ENCODE measurements around the gene SCFD2. TPM values are rescaled to one million over a fixed set of nuclear protein-coding genes. Genes with fewer than 3 reads are reported as not detected.

SCFD2 gene
- polyA plus RNA-seq, 1 donor, result 8.2 TPM

DNA sequence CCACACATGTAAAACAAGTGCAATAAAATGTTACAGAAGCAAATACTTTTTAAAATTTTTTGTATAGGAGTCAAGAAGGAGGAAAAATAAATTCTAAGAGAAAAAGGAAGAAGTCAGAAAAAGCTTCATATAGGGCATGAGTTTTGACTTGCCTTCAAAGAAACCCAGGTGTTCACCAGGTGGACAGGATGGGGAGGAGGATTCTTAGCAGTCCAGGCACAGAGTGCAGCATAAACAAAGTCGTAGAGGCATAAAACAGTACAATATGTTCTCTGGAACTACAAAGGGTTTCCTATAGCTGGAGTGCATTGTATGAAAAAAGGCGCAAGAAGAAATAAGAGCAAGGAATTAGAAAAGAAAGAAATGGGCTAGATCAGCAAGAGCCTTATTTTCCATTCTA lies 1.9 kb upstream of the SCFD2 start:
- Histone ChIP-seq H3K27ac (ENCODE audit: low read length) (no peak overlapping the region), H3K4me1 (ENCODE audit: control insufficient read depth, insufficient read depth, low read length) (no peaks in the 10 kb centered on the region), H3K36me3 (ENCODE audit: control insufficient read depth, insufficient read depth, low read length) (no peaks in the 10 kb centered on the region), H3K27me3 (ENCODE audit: control insufficient read depth, insufficient read depth, low read length) (no peaks in the 10 kb centered on the region), H3K9me3 (ENCODE audit: control insufficient read depth, low read depth, low read length) (no peaks in the 10 kb centered on the region), H3K4me3 (ENCODE audit: low read length) (no peak overlapping the region)
- DNase-seq, result no peak
- 90% methylated on average over 2 of the region's 2 CpGs for WGBS (ENCODE audit: insufficient coverage, low lambda C conversion rate)

DNA sequence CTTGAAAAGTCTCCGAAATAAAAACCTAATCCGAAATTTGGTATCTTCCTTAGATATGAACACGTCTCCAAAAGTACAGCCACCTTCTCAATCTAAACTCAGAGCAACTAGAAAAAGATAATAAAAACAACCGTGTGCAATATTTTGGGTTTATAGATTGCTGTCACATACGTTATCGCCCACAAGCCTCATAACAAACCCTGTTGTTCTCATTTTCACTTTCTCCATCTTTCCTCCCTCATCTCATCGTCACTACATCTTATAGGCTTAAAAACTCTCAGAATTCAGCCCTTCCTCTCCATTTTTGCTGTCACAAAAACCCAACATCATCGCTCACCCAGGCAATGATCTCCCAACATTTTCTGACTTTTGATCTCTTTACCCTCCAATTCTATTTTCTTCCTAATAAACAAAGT lies 448 bp upstream of the SCFD2 start:
- no peaks in the 10 kb centered on the region for H3K27me3 ChIP-seq (ENCODE audit: control insufficient read depth, insufficient read depth, low read length)
- no peak for DNase-seq
- H3K9me3 ChIP-seq (ENCODE audit: control insufficient read depth, low read depth, low read length), result no peaks in the 10 kb centered on the region
- no peaks in the 10 kb centered on the region for H3K36me3 ChIP-seq (ENCODE audit: control insufficient read depth, insufficient read depth, low read length)
- H3K4me3 ChIP-seq (ENCODE audit: low read length), result peak overlapping the region; percentile 94
- H3K27ac ChIP-seq (ENCODE audit: low read length), result peak overlapping the region; percentile 46
- no peaks in the 10 kb centered on the region for H3K4me1 ChIP-seq (ENCODE audit: control insufficient read depth, insufficient read depth, low read length)
- WGBS (ENCODE audit: insufficient coverage, low lambda C conversion rate), result 63% methylated on average over 2 of the region's 8 CpGs

DNA sequence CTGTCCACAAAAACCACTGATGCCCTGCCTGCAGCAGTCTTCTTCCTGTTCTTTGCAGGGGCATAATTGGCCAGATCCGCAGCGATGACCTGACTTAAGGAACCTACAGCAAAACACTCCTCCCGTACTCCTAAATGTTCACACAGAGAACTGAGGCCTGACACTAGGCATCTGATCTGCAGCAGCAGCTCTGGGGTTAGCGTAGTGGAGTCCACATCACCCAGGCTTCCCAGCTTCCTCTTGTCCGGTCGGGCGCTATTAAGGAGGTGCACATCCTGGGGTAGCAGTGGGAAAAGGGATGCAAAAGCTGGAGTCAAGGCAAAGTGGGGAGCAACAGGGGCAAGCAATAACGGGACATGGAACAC lies 758 bp downstream of the SCFD2 start:
- Histone ChIP-seq H3K36me3 (ENCODE audit: control insufficient read depth, insufficient read depth, low read length) (no peaks in the 10 kb centered on the region), H3K27ac (ENCODE audit: low read length) (peak overlapping the region; percentile 45), H3K9me3 (ENCODE audit: control insufficient read depth, low read depth, low read length) (no peaks in the 10 kb centered on the region), H3K4me3 (ENCODE audit: low read length) (peak overlapping the region; percentile 94), H3K27me3 (ENCODE audit: control insufficient read depth, insufficient read depth, low read length) (no peaks in the 10 kb centered on the region), H3K4me1 (ENCODE audit: control insufficient read depth, insufficient read depth, low read length) (no peaks in the 10 kb centered on the region)
- DNase-seq, result peak in 1 of 2 donors; percentile 40
- WGBS (ENCODE audit: insufficient coverage, low lambda C conversion rate), result no CpG with 5 or more reads among the region's 8 CpGs

DNA sequence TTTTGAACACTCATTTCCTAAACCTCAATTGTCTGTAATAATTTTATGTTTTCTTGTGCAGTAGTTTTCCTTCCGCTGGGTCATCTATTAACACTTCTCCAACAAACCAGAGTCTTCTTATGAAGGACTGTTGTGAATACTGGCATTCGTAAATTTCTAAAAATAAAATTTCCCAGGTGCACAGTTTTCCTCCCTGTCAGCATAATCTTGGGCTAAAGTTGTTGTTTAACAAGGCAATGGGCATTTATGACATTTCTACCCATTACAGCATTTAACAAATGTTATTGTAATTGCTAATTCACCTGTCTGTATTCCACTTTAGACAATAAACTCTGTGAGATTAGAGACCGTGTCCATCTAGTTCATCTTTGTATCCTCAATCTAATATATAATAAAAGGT lies 1.2 kb downstream of the SCFD2 start:
- Histone ChIP-seq H3K9me3 (ENCODE audit: control insufficient read depth, low read depth, low read length) (no peaks in the 10 kb centered on the region), H3K27me3 (ENCODE audit: control insufficient read depth, insufficient read depth, low read length) (no peaks in the 10 kb centered on the region), H3K4me3 (ENCODE audit: low read length) (peak overlapping the region; percentile 94), H3K27ac (ENCODE audit: low read length) (no peak overlapping the region), H3K36me3 (ENCODE audit: control insufficient read depth, insufficient read depth, low read length) (no peaks in the 10 kb centered on the region), H3K4me1 (ENCODE audit: control insufficient read depth, insufficient read depth, low read length) (no peaks in the 10 kb centered on the region)
- WGBS (ENCODE audit: insufficient coverage, low lambda C conversion rate), result 40% methylated on average over 1 of the region's 3 CpGs
- DNase-seq, result no peak

DNA sequence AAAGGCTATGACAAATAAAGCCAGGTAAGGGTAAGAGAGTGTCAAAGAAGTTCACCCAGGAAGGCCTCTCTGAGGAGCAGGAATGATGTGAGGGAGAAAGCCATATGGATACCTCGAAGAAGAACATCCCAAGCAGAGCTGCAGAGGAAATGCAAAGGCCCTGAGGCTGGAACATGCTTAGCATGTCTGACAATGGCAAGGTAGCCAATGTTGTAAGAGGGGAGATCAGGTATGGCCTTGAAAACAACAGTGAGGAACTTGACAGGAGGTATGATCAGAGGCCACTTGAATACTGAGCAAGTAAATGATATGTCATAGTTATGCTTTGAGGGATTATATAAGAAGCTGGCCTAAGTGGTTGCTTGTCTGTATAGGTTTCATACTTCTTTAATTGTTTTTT lies 3.8 kb downstream of the SCFD2 start:
- no CpG with 5 or more reads among the region's 1 CpG for WGBS (ENCODE audit: insufficient coverage, low lambda C conversion rate)
- H3K36me3 ChIP-seq (ENCODE audit: control insufficient read depth, insufficient read depth, low read length), result no peaks in the 10 kb centered on the region
- H3K4me3 ChIP-seq (ENCODE audit: low read length), result no peak overlapping the region
- no peaks in the 10 kb centered on the region for H3K9me3 ChIP-seq (ENCODE audit: control insufficient read depth, low read depth, low read length)
- no peak overlapping the region for H3K27ac ChIP-seq (ENCODE audit: low read length)
- no peak for DNase-seq
- H3K4me1 ChIP-seq (ENCODE audit: control insufficient read depth, insufficient read depth, low read length), result no peaks in the 10 kb centered on the region
- H3K27me3 ChIP-seq (ENCODE audit: control insufficient read depth, insufficient read depth, low read length), result no peaks in the 10 kb centered on the region

DNA sequence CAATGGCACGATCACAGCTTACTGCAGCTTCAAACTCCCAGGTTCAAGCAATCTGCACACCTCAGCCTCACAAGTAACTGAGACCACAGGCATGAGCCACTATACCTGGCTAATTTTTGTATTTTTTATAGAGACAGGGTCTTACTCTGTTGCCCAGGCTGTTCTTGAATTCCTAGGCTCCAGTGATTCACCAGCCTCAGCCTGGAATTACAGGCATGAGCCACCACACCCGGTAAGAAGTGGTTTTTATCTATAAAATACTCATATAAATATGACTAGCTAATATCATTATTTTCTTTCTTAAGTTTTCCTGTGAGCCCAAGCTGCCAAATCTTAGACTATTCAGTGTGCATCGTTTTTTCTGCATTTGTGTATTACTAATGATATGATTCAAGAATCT lies 4.4 kb downstream of the SCFD2 start:
- H3K36me3 ChIP-seq (ENCODE audit: control insufficient read depth, insufficient read depth, low read length), result no peaks in the 10 kb centered on the region
- H3K9me3 ChIP-seq (ENCODE audit: control insufficient read depth, low read depth, low read length), result no peaks in the 10 kb centered on the region
- H3K27me3 ChIP-seq (ENCODE audit: control insufficient read depth, insufficient read depth, low read length), result no peaks in the 10 kb centered on the region
- DNase-seq, result no peak
- H3K4me1 ChIP-seq (ENCODE audit: control insufficient read depth, insufficient read depth, low read length), result no peaks in the 10 kb centered on the region
- H3K4me3 ChIP-seq (ENCODE audit: low read length), result no peak overlapping the region
- H3K27ac ChIP-seq (ENCODE audit: low read length), result no peak overlapping the region
- WGBS (ENCODE audit: insufficient coverage, low lambda C conversion rate), result 89% methylated on average over 1 of the region's 3 CpGs

DNA sequence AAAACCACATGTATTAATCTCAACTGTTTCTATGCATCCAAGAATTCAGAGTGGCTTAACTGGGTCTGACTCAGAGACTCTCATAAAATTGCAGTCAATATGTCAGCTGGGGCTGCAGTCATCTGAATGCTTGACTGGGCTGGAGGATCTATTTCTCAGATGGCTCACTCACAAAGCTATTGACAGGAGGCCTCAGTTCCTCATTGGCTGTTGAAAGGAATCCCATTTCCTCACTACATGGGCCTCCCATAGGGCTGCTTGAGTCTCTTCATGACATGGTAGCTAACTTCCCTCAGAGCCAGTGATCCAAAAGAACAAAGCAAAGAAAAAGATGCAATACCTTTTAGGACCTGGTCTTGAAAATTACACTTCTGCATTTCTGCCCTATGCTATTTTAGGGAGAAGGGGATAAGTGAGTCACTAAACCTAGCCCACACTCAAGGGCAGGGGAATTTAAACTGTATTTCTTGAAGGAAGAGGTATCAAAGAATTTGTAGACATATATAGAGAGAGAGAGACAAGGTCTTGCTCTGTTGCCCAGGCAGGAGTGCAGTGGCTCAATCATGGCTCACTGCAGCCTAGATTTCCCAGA lies 9.8 kb downstream of the SCFD2 start:
- Histone ChIP-seq H3K4me3 (ENCODE audit: low read length) (no peak overlapping the region), H3K4me1 (ENCODE audit: control insufficient read depth, insufficient read depth, low read length) (no peaks in the 10 kb centered on the region), H3K27me3 (ENCODE audit: control insufficient read depth, insufficient read depth, low read length) (no peaks in the 10 kb centered on the region), H3K36me3 (ENCODE audit: control insufficient read depth, insufficient read depth, low read length) (no peaks in the 10 kb centered on the region), H3K9me3 (ENCODE audit: control insufficient read depth, low read depth, low read length) (peaks cover 7% of the 10 kb centered on the region), H3K27ac (ENCODE audit: low read length) (no peak overlapping the region)
- DNase-seq, result no peak

DNA sequence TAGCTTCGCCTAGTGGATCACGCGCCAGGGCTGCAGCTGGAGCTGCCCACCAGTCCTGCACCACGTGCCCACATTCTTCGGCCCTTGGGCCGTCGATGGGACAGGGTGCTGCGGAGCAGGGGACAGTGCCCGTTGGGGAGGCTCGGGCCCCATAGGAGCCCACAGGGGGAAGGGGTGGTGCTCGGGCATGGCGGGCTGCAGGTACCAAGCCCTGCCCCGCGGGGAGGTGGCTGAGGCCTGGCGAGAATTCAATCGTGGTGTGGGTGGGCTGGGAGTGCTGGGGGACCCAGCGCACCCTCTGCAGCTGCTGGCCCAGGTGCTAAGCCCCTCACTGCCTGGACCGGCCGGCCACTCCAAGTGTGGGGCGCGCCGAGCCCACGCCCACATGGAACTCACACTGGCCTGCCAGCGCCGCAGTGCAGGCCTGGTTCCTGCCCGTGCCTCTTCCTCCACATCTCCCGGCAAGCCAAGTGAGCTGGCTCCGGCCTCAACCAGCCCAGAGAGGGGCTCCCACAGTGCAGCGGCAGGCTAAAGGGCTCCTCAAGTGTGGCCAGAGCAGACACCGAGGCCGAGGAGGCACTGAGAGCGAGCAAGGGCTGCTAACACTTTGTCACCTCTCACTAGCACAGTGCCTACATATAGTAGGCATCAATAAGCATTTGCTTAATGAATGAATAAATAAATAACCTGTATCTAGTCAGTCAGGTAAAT lies 11.7 kb downstream of the SCFD2 start:
- Histone ChIP-seq H3K27ac (ENCODE audit: low read length) (no peak overlapping the region), H3K27me3 (ENCODE audit: control insufficient read depth, insufficient read depth, low read length) (no peaks in the 10 kb centered on the region), H3K36me3 (ENCODE audit: control insufficient read depth, insufficient read depth, low read length) (no peaks in the 10 kb centered on the region), H3K4me3 (ENCODE audit: low read length) (no peak overlapping the region), H3K9me3 (ENCODE audit: control insufficient read depth, low read depth, low read length) (peaks cover 7% of the 10 kb centered on the region), H3K4me1 (ENCODE audit: control insufficient read depth, insufficient read depth, low read length) (no peaks in the 10 kb centered on the region)
- WGBS (ENCODE audit: insufficient coverage, low lambda C conversion rate), result no CpG with 5 or more reads among the region's 32 CpGs
- no peak for DNase-seq

DNA sequence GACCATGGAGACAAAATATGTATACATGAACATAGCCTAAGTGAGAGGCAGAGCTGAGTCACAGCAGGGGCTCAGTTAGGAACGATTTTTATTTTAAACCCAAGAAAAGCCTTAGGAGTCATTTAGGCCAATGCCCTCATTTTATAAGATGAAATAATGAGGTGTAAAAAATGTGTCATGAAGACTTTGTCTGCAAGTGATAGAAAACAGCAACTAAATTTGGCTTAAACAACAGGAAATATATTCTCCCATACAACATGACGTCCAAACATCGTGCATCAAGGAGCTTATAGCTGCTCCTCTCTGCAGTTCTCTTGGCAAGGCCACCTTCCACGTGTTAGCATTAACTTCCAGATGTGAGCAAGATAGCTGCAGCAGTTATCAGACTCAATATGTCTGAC lies 16.8 kb downstream of the SCFD2 start:
- no peak for DNase-seq
- Histone ChIP-seq H3K27ac (ENCODE audit: low read length) (no peak overlapping the region), H3K4me3 (ENCODE audit: low read length) (no peak overlapping the region), H3K9me3 (ENCODE audit: control insufficient read depth, low read depth, low read length) (peaks cover 3% of the 10 kb centered on the region), H3K27me3 (ENCODE audit: control insufficient read depth, insufficient read depth, low read length) (no peaks in the 10 kb centered on the region), H3K36me3 (ENCODE audit: control insufficient read depth, insufficient read depth, low read length) (no peaks in the 10 kb centered on the region), H3K4me1 (ENCODE audit: control insufficient read depth, insufficient read depth, low read length) (no peaks in the 10 kb centered on the region)
- WGBS (ENCODE audit: insufficient coverage, low lambda C conversion rate), result no CpG with 5 or more reads among the region's 4 CpGs

DNA sequence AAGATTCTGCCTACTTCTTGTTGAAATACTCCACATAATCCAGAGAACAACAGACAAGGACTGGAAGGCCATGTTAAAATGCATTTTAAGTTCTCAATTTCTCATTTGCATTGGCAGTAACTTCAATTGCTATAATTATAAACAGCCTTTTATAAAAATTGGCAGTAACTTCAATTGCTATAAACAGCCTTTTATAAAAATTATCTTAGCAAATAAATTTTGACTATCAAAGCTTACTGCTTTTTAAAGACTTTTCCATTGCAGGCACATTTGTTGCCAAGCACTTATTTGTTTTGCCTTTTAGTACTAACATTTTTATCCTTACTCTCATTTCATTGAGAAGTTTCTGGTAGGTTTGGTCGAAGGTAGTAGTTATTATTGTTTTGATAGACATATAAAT lies 17.8 kb downstream of the SCFD2 start:
- Histone ChIP-seq H3K4me3 (ENCODE audit: low read length) (no peak overlapping the region), H3K36me3 (ENCODE audit: control insufficient read depth, insufficient read depth, low read length) (no peaks in the 10 kb centered on the region), H3K27ac (ENCODE audit: low read length) (no peak overlapping the region), H3K4me1 (ENCODE audit: control insufficient read depth, insufficient read depth, low read length) (no peaks in the 10 kb centered on the region), H3K27me3 (ENCODE audit: control insufficient read depth, insufficient read depth, low read length) (no peaks in the 10 kb centered on the region), H3K9me3 (ENCODE audit: control insufficient read depth, low read depth, low read length) (no peaks in the 10 kb centered on the region)
- DNase-seq, result no peak
- WGBS (ENCODE audit: insufficient coverage, low lambda C conversion rate), result no CpG with 5 or more reads among the region's 1 CpG
